ENCODE data around the gene NME8.

- TF ChIP-seq CTCF (IDR thresholded peaks at IDR 0.05) (no peak), HOXA7 (CRISPR knock-in tag; IDR thresholded peaks at IDR 0.05) (no peak), TFCP2L1 (CRISPR knock-in tag; IDR thresholded peaks at IDR 0.05) (no peak), RAD21 (conservative IDR thresholded peaks at IDR 0.05 in 1 of 2, IDR thresholded peaks at IDR 0.05 in 1 of 2) (no peak), JUNB (IDR thresholded peaks at IDR 0.05) (no peak), MYC (IDR thresholded peaks at IDR 0.05; ENCODE audit: borderline replicate concordance, low read length) (no peak), FOXS1 (CRISPR knock-in tag; IDR thresholded peaks at IDR 0.05) (no peak)
These were observed 70.1 kb downstream of the NME8 start for GRCh38 chr7:37918526-37918925.
